Glomerular endothelial cell (primary cell): ENCODE measurements around the gene TM6SF1. TPM values are rescaled to one million over a fixed set of nuclear protein-coding genes. Genes with fewer than 3 reads are reported as not detected.
"Not testable (repeated sequence)": the region's sequence is repeated elsewhere in the genome, so short reads cannot be mapped to it uniquely, and the experiment has no call there.

Source experiments
- DNase-seq: peaks from one replicate; pipeline ENCODE4 v3.0.0-alpha.2; 2011; ENCODE audit warnings: low read depth, low spot score; ENCODE audit errors: extremely low read depth
- total RNA-seq: library from RNA; depleted of rRNA; stranded (reverse); fragments of >200 nt; gene quantifications from 2 replicates; pipeline ENCODE4 v1.2.3, GENCODE V29; 2015

The TM6SF1 gene
- total RNA-seq, 1 donor from 2014 or later: 38.0 TPM

DNA sequence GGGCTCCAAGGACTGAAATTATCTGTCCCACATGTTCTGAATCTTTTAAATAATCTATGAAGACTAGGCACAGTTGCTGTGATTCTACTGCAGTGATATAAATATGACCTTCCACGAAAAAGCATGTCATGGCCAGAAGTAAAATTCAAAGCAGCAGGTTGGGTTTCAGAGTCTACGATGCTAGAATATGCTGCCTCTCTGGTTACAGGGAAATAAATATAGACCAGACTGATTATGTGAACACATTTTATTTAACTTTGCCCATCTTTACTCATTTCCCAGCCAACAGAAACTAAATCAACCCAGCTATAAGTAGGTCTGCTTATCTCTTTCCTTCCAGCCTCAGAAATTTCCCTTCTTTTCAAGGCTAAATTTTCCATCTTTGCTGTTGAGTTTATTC lies 19.9 kb upstream of the TM6SF1 start:
- no peak for DNase-seq

DNA sequence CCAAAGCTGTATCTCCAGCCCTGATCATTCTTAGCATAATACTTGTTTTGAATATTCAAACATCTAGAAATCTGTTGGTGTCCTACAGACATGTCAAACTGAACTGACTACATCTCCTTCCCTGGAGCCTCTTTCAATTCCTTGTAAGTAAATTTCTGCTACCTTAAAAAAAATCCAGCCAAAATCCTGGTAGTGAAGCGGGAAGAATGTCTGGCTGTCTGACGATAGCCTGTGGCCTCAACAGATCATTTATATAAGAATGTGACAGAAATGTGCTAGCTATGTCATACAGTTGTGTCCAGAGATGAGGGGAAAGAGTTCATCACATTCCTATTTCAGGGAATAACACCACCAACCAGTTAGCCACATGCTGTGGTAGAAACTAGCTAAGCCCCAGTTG lies 18.6 kb upstream of the TM6SF1 start:
- no peak for DNase-seq

DNA sequence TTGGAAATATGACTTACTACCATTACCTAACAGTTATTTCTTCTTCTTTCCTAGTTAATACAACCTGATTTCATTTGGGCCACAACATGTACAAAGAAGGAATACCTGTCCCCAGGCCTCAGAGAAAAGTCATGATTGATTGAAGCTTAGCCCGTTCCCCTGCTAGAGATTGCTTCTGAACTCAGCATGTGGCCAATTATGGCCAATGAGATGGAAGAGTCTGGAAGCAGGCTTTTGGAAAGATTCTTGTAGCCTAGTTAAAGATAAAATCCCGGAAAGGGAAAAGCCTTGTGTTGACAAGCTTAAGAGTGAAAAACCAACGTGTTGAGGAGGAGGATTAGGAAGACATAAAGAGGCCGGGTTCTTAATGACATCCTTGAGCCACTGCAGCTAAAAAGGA lies 17.0 kb upstream of the TM6SF1 start:
- DNase-seq: no peak

DNA sequence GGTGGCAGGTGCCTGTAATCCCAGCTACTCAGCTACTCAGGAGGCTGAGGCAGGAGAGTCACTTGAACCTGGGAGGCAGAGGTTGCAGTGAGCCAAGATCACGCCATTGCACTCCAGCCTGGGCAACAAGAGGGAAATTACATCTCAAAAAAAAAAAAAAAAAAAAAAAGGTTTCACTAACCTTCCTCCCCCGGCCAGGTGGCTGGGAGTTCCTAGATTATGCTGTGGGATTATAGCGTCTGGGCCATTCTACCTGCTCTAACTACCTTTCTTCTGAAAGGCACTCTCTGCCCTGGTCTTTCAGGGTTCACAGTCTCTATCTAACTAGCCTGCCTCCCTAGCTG lies 15.5 kb upstream of the TM6SF1 start:
- DNase-seq: not testable (repeated sequence)

DNA sequence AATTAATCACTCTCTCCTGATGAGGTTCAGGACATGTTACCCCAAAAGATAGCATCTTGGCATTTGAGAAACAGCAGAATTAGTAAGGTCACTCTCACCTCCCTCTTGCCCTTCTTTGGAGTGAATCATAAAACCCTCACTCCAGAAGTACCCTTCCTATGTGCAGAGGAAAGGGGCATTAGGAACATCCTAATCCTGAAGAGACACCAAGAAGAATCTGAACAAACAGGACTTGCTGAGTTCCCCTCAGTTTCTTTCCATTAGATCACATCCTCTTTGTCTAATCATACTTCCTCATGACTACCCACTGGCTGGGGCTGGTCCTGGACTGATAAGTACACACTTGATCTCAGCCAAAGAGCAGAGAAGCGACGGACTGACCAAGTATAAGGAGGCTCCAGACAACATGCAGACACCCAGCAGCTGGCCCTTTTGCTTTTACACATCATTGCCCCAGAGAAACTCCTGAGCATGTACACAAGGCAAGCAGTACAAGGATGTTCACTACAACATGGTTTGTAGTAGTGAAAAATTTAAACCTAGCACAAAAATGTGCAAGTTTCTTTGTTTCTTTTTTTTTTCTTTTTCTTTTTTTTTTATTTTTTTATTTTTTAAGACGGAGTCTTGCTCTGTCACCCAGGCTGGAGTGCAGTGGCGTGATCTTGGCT lies 15.0 kb upstream of the TM6SF1 start:
- DNase-seq: peak; percentile 81

DNA sequence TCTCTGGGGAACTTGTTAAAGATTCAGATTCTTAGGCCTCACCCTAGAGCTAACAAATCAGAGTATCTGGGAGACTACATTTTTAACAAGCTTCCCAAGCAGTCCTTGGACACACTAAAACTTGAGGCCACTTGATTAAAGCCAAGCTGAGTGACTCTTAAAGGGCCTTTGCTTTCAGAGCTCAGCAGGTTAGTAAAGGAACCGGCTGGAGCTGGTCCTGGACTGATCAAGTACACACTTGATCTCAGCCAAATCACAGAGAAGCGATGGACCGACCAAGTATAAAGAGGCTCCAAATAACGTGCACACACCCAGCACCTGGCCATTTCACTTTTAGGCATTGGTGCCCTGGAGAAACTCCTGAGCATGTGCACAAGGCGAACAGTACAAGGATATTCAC lies 12.9 kb upstream of the TM6SF1 start:
- DNase-seq: no peak

DNA sequence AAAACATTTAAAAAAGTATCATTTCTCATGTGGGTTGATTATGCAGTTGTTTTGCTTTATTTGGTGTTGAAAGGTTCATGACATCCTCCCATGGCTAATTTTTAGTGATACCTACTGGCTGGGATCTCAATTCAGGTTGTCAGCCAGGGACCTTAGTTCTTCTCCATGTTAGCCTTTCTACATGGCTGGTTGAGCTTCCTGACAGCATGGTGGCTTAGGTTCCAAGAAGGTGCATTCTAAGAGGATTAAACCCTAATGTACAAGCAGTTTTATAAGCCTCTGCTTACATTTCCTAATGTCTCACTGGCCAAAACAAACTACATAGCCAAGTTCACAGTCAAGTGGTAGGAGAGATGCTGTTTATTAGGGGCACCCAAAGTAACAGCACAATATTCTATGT lies 9.4 kb upstream of the TM6SF1 start:
- no peak for DNase-seq

DNA sequence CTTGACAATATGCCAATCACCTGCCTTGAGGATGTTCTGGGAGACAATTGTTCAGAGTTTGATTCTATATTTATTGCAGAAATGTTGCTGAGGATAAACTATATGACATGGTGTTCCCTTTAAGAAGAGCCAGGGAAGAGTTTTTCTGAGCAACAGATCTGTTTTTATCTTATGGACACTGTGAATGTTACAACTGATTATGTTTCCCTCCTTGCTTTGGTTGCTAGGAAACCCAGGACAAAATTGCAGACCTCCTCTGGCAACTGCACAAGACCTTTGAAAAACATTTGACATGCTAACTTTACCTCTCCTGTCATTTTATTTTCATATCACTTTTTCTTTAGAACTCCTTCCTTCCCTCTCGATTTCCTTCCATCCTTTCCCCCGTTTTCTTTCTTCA lies 8.2 kb upstream of the TM6SF1 start:
- no peak for DNase-seq

DNA sequence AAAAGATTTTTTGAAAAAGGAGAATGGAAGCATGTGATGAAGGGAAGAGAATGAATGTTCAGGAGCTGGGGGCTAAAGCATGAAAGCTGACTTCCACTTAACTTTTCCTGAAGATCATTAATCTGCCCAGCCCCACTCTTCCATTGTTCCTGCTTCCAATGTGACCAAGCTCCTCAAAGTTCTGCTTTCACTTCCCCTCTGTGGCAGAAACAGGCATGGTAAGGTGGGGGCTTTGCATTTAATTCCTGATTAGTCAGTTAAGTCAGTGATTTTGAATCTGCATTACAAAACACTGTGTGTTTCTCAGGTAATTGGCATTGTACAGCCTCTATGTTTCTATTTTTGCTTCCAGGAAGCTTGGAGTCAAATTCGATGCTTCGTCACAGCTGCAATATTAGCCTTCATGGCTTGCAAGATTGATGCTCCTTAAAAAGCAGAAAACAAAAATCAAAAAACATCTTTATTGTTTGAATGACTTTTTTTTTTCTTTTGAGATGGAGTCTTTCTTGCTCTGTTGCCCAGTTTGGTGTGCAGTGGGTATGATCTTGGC lies 7.3 kb upstream of the TM6SF1 start:
- DNase-seq: no peak

DNA sequence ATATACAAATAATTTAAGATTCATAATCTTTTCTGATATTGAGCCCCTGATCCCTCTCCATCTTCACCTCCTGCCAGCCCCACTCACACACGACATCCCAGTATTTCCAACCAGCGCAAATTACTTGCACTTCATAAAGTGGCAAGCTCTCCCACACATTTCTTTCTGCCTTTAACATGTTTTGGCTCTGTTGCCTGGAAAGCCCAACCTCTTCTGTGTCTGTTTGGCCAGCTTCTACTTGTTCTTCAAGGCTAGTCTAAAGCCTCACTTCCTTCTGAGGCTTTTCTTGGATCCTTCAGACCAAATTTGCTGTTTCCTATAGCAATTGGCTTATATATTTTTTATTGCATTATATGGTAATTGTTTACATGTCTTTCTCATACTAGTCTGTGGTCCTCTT lies 5.1 kb upstream of the TM6SF1 start:
- DNase-seq: no peak

DNA sequence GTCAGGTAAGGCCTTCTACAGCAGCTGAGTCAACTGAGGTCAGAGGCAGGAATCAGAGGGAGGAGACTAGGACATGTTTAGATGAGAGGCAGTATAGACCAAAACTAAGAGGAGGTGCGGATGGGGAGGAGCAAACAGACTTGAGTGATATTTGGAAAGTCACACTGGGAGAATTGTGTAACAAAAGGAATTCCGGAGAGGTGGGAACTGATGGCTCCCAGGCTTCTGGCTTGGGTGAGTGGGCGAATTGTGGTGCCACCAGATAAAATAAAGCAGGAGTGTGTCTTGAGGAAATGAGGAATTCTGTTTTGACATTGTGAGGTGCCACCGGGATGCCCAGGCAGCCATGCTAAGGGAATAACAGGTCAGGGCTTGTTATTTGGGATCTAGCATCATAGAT lies 3.3 kb upstream of the TM6SF1 start:
- no peak for DNase-seq

DNA sequence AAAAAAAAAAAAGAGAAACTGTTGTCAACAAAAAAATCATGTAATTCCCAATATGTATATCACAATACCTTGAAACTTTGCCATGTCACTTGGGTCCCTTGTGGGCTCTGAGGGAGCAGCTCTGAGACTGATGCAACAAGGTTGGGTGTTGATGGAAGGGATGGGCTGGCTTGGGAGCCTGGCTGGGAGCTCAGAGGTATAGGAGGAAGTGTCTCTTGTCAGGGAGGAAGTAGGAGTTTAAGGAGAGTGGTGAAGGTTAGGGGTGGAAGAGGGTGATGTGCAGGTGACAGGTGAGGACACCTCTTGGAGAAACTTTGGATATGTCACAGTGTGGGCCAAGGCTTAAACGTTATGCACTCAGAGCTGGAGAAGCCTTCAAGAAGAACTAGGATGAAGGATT lies 2.0 kb upstream of the TM6SF1 start:
- no peak for DNase-seq

DNA sequence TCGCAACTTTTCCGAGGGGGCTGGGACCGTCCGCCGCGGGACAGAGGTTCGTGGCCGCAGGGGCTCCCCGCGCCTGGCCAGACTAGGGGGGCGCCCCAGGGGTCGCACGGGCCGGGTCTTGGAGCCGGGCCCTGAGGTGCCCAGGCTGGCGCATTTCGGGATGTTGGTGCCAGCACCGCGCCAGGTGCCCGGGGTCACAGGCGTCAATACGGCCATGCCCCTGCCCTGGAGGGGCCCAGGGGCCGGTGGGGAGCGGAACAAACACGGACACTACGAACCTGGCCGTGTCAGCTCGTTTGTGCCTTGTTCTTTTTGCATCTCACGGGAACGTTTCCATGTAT lies 366 bp downstream of the TM6SF1 start:
- no peak for DNase-seq

DNA sequence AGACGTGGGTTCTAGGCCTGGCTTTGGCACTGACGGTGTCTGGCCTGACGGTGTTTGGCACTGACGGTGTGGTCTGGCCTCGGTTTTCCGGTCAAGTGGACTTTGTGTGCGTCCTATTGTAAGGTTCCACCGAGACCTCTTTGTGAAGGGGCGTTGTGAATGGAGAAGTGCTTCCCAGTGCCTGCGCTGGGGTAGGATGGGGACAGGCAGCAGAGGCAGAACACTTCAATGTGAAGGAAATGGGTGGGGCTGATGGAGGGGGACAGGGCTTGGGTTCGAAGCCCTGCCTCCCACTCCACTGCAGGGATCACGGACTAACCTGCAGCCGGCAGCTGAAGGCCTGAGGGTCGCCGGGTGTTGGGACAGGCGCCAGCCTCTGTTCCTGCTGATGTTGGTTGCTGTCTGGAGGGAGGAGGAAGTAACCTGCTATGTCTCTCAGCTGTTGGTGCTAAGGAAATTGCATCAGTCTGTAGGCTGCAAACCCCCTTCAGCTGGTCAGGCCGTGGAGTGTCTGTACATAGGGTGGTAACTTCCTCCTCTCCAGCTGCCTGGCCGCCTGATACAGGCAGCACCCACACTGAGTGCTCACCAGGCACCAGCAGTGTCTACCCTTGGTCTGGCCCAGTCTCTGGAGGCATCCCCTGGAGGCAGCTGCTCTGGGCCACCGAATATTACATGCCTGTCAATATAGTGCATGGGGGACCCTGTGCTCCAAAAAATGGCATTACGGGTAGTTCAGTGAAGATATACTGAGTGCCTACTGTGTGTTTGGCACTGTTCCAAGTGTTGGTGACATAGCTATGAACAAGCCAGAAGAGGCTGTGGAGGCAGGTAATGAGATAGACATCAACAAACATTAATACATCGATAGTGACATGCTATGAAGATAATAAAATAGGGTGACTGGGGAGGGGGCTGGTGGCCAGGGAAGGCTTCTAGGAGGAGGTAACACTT lies 1.1 kb downstream of the TM6SF1 start:
- DNase-seq: peak; percentile 60

DNA sequence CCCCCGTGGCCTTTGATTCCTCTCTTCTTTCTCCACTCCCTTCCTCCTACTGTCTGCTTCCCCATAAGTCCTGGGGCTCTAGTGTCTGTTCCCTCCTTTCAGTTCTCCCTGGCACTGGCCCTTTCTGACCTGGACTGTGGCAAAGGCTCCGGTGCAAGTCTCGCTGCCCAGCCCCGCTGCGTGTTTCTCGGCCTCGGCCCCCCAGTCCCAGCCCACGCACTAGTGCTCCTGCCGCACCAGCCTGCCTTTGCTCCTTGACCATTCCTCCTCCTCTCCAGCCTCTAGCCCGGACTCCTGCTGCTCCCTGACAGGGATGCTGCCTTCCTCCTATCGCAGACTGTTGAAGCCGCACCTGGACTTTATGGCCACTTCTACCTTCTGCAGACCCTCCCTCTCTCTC lies 2.1 kb downstream of the TM6SF1 start:
- DNase-seq: no peak

DNA sequence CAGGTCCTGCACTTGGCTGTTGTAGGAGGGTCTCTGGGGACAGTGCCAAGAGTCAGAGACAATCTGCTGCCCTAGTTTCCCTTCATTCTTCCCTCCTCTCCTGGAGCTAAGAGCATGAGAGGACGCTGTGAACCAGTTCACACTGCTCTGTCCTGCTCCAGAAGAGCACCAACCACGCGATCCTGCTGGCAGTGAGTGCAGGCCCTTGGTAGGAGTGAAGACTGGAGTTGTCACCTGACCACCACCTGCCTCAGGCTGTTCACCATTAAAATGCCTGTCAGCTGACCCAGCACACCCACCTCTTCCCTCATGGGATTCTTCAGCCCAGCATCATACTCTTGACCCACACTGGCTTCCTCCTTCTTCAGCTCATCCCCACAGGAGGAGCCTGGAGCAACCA lies 2.9 kb downstream of the TM6SF1 start:
- no peak for DNase-seq

DNA sequence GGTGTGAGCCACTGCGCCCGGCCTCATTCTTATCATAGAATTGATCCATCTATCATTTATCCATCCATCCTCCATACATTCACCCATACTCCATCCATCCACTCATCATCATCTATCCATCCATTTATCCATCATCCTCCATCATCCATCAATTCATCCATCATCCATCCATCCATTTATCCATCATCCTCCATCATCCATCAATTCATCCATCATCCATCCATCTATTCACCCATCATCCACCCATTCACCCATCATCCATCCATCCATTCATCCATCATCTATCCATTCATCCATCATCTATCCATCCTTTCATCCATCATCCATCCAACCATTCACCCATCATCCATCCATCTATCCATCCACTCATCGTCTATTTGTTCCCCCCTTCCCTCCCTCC lies 3.7 kb downstream of the TM6SF1 start:
- DNase-seq: no peak

DNA sequence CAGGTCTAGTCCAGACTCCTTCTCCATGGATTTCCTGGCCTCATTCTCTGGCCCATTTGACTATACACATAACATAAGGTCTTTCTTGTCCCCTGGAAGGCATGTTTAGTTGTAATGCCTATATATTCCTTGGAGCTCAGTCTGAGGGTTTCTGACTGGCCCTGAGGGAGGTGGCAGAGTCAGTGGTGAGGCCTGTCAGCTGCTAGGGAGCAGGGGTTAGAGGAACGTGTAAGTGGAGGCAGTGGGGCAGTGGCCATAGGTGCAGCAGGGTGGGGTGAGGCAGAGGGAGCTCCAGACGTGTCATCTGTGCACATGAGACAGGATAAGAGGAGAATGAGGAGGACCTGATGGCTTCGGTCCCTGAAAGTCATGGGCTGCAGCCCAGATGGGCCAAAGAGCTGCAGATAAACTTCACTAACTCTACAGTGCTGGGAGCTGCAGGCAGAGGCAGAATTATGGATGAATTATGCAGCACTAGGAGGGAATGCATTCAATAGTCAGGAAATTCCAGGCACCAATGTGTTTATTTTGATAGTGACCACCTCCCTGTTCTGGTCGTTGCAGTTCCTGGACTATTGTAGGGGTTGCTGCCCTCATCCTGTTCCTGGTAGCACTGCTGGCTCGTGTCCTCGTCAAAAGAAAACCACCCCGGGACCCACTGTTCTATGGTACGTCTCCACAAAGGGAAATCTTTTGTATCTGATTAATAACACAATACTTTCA lies 4.9 kb downstream of the TM6SF1 start:
- peak; percentile 80 for DNase-seq

DNA sequence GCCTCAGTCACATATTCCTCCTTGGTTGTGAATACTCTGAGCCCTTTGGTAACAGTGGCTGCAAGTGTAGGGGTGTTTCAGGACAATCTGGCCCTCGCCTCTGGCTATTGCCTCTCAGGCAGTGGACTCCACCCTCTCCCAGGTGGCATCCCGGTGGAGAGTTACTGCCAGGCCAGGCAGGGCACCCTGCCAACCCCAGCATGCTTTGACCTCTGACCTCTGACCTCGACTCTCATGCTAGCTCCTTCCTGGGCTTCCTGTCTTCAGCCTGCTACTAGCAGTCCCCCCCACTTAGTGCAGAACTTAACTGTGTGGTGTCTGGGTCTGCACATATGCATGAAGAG lies 5.5 kb downstream of the TM6SF1 start:
- DNase-seq: no peak

DNA sequence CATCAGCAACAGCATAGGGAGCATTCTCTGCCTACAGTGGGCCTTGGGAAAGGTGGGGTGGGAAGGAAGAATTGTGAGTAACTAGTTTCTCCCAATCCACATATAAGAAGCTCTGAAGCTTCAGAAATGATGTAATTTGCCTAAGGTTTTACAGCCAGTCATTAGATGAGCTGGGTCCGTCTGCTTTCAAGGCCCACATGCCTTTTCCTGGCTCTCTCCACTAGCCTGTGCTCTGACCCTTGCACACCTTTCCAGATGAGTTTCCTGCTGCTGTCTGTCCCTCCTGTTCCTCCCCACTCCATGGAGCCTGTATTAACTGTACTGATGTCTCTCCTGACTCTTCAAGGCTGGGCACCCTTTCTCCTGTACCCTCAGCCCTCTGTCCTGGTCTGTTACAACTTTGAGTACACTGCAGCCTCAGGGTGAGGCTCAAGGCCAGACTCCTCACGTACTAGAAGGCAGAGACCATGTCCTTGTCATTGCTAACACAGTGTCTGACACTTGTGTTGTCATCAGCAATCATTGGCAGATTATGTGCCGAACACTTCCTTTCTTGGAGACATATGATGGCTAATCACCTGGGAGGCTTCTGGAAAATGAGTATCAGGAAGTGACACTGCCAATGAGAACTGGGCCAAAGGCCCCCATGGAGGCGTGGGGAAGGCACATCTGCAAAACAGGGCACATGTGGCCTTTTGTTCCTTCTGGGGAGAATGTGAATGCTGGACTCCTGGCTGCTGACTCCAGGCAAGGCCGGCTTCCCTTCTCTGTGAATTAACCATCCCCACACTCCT lies 6.6 kb downstream of the TM6SF1 start:
- DNase-seq: no peak

DNA sequence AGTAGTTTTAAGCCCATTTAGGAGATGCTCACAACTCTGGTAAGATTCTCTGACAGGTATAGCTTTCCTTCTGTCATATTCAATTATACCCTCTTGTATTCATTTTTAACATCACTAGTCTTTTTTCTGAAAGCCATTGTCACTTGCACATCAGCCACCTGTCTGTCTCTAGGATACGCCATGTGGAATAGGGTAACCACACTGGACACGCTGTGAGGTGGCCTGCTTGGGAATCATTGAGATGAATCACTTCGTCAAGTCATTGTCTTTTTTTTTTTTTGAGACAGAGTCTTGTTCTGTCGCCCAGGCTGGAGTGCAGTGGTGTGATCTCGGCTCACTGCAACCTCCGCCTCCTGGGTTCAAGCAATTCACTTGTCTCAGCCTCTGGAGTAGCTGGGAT lies 7.4 kb downstream of the TM6SF1 start:
- no peak for DNase-seq
